Measurements from ENCODE around the gene VSIG10L2.

The VSIG10L2 gene

DNA sequence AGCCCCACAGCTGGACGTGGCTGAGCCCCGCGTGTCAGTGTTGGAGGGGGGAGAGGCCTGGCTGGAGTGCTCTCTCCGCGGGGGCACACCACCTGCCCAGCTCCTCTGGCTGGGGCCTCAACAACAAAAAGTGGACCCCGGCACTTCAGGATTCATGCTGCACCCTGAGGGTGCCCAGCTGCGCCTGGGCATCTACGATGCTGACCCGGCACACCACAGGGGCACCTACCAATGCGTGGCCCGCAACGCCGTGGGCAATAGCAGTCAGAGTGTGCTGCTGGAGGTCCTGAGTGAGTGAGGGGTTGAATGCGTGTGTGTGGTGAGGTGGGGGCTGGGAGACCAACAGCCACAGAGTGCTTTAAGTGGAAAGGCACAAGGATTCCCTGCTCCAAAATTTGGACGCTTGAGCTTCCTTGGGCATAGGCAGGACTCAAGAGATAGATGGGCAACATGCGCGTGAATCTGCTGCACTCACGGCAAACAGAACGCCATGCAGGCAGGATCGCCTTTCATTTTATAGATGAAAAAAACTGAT is 7.6 kb downstream of the VSIG10L2 start:
- DNase-seq (ENCODE audit: low spot score) = no peak
- ChIA-PET POLR2A (ENCODE audit: low non-redundant PET) (no interaction called here), CTCF (no interaction called here)
- TF ChIP-seq, protein P1, sequence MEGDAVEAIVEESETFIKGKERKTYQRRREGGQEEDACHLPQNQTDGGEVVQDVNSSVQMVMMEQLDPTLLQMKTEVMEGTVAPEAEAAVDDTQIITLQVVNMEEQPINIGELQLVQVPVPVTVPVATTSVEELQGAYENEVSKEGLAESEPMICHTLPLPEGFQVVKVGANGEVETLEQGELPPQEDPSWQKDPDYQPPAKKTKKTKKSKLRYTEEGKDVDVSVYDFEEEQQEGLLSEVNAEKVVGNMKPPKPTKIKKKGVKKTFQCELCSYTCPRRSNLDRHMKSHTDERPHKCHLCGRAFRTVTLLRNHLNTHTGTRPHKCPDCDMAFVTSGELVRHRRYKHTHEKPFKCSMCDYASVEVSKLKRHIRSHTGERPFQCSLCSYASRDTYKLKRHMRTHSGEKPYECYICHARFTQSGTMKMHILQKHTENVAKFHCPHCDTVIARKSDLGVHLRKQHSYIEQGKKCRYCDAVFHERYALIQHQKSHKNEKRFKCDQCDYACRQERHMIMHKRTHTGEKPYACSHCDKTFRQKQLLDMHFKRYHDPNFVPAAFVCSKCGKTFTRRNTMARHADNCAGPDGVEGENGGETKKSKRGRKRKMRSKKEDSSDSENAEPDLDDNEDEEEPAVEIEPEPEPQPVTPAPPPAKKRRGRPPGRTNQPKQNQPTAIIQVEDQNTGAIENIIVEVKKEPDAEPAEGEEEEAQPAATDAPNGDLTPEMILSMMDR (conservative IDR thresholded peaks at IDR 0.05; ENCODE audit: low read depth) = no peak
- peak overlapping the region; percentile 94 for H3K27ac ChIP-seq

DNA sequence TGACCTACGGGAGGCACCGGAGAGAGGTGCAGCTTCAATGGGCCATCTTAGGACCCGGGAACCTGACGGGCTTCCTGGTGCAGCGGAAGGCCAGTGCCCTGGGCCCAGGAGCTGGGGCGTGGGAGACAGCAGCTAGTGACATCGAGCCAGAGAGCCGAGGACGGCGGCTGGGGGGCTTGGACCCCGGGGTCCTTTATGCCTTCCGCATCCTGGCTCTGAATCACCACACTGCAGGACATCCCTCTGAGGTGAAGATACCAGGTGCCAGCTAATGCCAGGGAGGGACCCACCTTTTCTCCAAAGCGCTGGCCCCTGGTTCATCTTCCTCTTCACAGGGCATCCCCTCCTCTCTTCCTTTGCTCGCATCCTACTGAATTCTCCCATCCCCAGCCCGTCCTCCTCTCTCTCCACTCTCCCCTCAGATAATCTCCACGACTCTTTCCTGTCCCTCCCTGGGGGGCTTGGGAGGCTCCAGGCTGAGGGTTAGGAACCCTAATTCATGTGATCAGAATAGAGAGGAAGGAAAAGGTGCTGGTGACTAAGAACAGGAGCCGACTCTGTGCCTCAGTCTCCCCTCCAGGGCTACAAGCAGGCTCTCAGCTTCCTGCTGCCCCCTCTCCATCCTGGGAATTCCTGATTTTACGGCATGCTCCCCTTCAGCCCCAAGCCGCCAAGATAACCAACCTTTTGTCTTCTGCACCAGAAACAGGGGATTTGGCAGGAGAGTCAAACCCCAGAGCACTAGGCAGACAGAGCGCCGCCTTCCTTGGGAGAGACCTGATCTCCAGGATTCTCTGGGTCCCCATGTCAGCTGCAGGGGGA is 8.5 kb downstream of the VSIG10L2 start:
- ChIA-PET CTCF (no interaction called here), POLR2A (ENCODE audit: low non-redundant PET) (no interaction called here)
- no peak for DNase-seq (ENCODE audit: low spot score)
- TF ChIP-seq, protein P1 (conservative IDR thresholded peaks at IDR 0.05; ENCODE audit: low read depth) = no peak
- peak overlapping the region; percentile 94 for H3K27ac ChIP-seq

DNA sequence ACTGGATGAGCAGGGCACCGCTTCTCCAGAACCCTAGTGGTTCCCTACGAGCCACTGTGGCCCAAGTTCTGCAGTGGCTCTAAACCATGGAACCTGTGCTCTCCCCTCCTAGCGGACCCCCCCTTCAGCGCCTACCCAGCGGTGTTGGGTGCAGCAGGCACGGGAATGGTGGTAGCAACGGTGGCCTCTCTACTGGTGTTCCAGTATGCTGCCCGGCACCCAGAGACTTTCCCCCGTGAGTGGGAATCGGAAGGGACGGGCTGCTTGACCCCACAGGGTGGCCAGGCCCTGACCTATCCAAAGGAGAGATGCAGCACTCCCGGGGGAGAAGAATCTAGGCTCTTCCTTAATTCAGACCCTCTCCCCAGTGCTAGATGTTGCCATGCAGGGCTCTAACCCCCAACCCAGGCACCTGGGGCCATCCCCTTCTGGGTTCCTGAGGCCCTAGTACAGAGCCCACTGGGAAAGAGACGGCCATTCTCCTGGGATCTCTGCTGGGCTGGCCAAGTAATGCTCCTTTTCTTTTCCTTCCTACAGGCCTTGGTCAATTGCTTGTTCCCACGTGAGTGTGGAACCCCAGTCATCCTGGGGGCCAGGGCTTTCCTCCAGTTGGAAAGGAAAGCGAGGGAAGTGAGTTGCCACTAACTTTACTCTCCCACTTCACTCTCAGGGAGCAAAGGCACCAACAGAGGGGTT is 9.2 kb downstream of the VSIG10L2 start:
- no peak overlapping the region; the same call in 1 of the 2 replicates for H3K27ac ChIP-seq
- TF ChIP-seq, protein P1 (conservative IDR thresholded peaks at IDR 0.05; ENCODE audit: low read depth) = no peak
- DNase-seq (ENCODE audit: low spot score) = no peak
- CTCF ChIA-PET = interaction anchor here (0.5 kb wide), 1 partner anchor 466 kb away, joined by 3 read pairs; no protein-coding TSS in a partner anchor
- POLR2A ChIA-PET (ENCODE audit: low non-redundant PET) = no interaction called here

DNA sequence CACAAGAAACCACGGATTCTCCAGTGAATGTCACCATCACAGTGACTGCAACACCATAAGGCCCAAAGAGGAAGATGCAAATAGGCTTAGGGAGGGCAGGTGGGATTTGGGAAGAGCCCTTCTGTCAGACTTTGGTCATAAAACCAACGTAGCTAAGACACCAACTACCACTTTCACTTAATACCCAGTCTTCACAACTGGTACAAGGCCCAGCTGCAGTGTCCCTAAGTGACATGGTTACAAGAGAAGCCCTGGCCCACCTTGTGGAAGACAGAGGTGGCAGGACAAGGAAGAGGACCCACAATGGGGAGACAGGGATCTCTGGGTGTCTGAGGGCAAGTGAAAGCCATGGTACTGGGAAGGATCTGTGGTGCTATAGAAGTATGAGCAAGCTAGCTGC is 10.0 kb downstream of the VSIG10L2 start:
- H3K27ac ChIP-seq = no peak overlapping the region
- DNase-seq (ENCODE audit: low spot score) = no peak
- TF ChIP-seq, protein P1 (conservative IDR thresholded peaks at IDR 0.05; ENCODE audit: low read depth) = no peak
- CTCF ChIA-PET = no interaction called here
- POLR2A ChIA-PET (ENCODE audit: low non-redundant PET) = no interaction called here

DNA sequence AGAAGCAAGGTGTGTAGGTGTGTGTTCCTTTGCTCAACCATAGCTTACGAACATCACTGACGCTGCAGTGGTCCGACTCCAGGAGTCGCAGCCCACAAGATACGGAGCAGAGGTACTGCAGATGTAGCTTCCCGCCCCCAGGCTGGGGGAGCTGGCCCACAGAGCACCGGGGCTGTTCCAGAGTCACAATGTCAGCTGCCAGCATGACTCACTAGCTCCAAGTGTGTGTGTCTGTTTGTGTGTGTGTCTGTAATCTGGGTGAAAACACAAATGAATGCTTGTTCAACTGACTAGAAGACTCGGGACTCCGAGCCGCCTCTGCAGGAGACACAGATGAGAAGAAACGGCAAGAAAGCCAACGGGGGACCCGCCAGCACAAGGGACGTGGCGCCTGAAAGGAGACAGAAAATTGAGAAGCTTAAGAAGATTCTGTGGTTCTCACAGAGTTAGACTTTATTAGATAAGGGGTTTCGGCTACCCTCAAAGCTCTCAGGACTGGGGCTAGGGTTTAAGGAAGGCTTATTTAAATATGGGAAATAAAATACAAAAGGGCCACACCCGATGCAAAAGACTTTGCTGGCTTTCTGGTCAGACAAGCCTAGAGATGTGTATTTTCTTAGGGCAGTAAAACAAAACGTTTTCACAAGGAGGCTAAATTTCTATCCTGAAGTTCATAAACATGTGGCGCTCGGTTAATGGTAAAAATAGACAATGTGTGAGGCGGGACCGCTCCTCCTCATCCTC is 10.7 kb downstream of the VSIG10L2 start:
- TF ChIP-seq, protein P1 (conservative IDR thresholded peaks at IDR 0.05; ENCODE audit: low read depth) = no peak
- DNase-seq (ENCODE audit: low spot score) = no peak
- POLR2A ChIA-PET (ENCODE audit: low non-redundant PET) = no interaction called here
- no peak overlapping the region for H3K27ac ChIP-seq
- CTCF ChIA-PET = no interaction called here
